ENCODE measurements around the gene GPRASP1.

DNA sequence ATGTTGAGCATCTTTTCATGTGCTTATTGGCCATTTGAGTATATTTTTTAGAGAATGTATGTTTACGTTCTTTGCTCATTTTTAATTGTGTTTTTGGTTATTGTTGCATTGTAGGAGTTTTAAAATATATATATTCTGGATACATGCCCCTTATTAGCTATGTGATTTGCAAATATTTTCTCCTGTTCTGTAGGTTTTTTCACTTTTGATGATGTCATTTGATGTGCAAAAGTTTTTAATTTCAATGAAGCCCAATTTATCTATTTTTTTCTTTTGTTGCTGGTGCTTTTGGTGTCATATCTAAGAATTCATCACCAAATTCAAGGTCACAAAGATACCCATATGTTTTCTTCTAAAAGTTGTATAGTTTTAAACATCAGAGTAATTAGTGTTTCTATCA lies 45.2 kb upstream of the GPRASP1 start:
- TF ChIP-seq, protein P1, sequence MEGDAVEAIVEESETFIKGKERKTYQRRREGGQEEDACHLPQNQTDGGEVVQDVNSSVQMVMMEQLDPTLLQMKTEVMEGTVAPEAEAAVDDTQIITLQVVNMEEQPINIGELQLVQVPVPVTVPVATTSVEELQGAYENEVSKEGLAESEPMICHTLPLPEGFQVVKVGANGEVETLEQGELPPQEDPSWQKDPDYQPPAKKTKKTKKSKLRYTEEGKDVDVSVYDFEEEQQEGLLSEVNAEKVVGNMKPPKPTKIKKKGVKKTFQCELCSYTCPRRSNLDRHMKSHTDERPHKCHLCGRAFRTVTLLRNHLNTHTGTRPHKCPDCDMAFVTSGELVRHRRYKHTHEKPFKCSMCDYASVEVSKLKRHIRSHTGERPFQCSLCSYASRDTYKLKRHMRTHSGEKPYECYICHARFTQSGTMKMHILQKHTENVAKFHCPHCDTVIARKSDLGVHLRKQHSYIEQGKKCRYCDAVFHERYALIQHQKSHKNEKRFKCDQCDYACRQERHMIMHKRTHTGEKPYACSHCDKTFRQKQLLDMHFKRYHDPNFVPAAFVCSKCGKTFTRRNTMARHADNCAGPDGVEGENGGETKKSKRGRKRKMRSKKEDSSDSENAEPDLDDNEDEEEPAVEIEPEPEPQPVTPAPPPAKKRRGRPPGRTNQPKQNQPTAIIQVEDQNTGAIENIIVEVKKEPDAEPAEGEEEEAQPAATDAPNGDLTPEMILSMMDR (IDR thresholded peaks at IDR 0.05) = no peak
- no peak for TF ChIP-seq POLR2A (IDR thresholded peaks at IDR 0.05)
- no peak for TF ChIP-seq EP300 (IDR thresholded peaks at IDR 0.05)

All from ovary (tissue), 3 donors.